CD4-positive, alpha-beta T cell (primary cell): ENCODE measurements around the gene HBE1. TPM values are rescaled to one million over a fixed set of nuclear protein-coding genes. Genes with fewer than 3 reads are reported as not detected.
"Not testable (repeated sequence)": the region's sequence is repeated elsewhere in the genome, so short reads cannot be mapped to it uniquely, and the experiment has no call there.

Experiments used
- ATAC-seq: fragments of 200-7000 bp; cut with Tn5 transposase; one replicate; pipeline ENCODE4 v1.10.0; 2022; ENCODE audit warnings: mild to moderate bottlenecking; ENCODE audit not compliant: poor library complexity
- CTCF ChIA-PET: fragments of 350-600 bp; sonication (Branson Sonifier 250); formaldehyde crosslinking; loops from one replicate; lab custom pipeline; 2021; ENCODE audit warnings: antibody characterized with exemption, inconsistent platforms; lab: Charles Lee
- POLR2A ChIA-PET: fragments of 350-600 bp; sonication (Branson Sonifier 250); formaldehyde crosslinking; loops from one replicate; lab custom pipeline; 2021; ENCODE audit warnings: antibody characterized with exemption, inconsistent platforms; lab: Charles Lee
- DNase-seq, 14 experiments: peaks; one replicate each; pipeline ENCODE4 v3.0.0-alpha.2; 2013 to 2020; ENCODE audit warnings: mixed read lengths in 2 of 14
- H3K27ac ChIP-seq, 2 donors: one replicate each; pipeline versions ENCODE4 v1.5.1 to v1.7.0; 2013; ENCODE audit warnings: low read length in 2 of 2, low read depth in 1 of 2, mild to moderate bottlenecking in 1 of 2
- H3K27me3 ChIP-seq, 2 experiments: 1 replicate in 1 of 2; 2 replicates in 1 of 2; pipeline versions ENCODE4 v1.6.1 to v1.7.0; 2013; ENCODE audit warnings: low read length in 2 of 2, control low read depth in 1 of 2, mild to moderate bottlenecking in 1 of 2, moderate library complexity in 1 of 2; ENCODE audit not compliant: insufficient read depth in 2 of 2, control insufficient read depth in 1 of 2
- H3K36me3 ChIP-seq: one replicate; pipeline ENCODE4 v1.6.1; 2013; ENCODE audit warnings: low read length, control low read depth; ENCODE audit not compliant: insufficient read depth
- H3K4me1 ChIP-seq: one replicate; pipeline ENCODE4 v1.6.1; 2013; ENCODE audit warnings: low read length, control low read depth; ENCODE audit not compliant: insufficient read depth
- H3K4me3 ChIP-seq: one replicate; pipeline ENCODE4 v1.5.1; 2013; ENCODE audit warnings: mild to moderate bottlenecking, low read length, moderate library complexity
- H3K9me3 ChIP-seq, 2 experiments: 1 replicate in 1 of 2; 2 replicates in 1 of 2; pipeline versions ENCODE4 v1.6.1 to v1.7.0; 2013; ENCODE audit warnings: low read length in 2 of 2, mild to moderate bottlenecking in 2 of 2, control low read depth in 1 of 2, moderate library complexity in 1 of 2; ENCODE audit not compliant: control insufficient read depth in 1 of 2, insufficient read depth in 1 of 2
- H3K27ac Mint-ChIP-seq: one replicate; pipeline ENCODE4 v1.8.0; 2020; ENCODE audit warnings: mixed read lengths
- H3K27me3 Mint-ChIP-seq: one replicate; pipeline ENCODE4 v1.8.0; 2021; ENCODE audit warnings: mixed read lengths
- H3K36me3 Mint-ChIP-seq: one replicate; pipeline ENCODE4 v1.8.0; 2021; ENCODE audit warnings: low read depth, mixed read lengths
- H3K4me1 Mint-ChIP-seq: one replicate; pipeline ENCODE4 v1.8.0; 2021; ENCODE audit warnings: low read depth, mixed read lengths
- H3K4me3 Mint-ChIP-seq: one replicate; pipeline ENCODE4 v1.8.0; 2020; ENCODE audit warnings: mild to moderate bottlenecking, mixed read lengths
- H3K9me3 Mint-ChIP-seq: one replicate; pipeline ENCODE4 v1.8.0; 2020; ENCODE audit warnings: mixed read lengths
- intact Hi-C, 2 experiments: fragments of 100-400 bp; cut with DNase I in 1 of 2; cut with micrococcal nuclease in 1 of 2; formaldehyde crosslinking; loops; one replicate each; pipeline versions ENCODE4 v1.15.1 to v1.9.0; 2023 to 2025; cut with DNase I, micrococcal nuclease
- total RNA-seq, 174 experiments: library from RNA in 2 of 174; stranded (reverse) in 2 of 174; gene quantifications; one replicate each; pipeline ENCODE4 v1.2.3 and lab custom pipeline; 2021 to 2026
- TF ChIP-seq, protein P1 (sequence below): fragments of 200-600 bp; IDR thresholded peaks from one replicate; pipeline ENCODE4 v1.8.0; 2022; ENCODE audit warnings: antibody characterized with exemption, mild to moderate bottlenecking

Gene HBE1
- total RNA-seq, 2 experiments from 2014 or later = not detected

DNA sequence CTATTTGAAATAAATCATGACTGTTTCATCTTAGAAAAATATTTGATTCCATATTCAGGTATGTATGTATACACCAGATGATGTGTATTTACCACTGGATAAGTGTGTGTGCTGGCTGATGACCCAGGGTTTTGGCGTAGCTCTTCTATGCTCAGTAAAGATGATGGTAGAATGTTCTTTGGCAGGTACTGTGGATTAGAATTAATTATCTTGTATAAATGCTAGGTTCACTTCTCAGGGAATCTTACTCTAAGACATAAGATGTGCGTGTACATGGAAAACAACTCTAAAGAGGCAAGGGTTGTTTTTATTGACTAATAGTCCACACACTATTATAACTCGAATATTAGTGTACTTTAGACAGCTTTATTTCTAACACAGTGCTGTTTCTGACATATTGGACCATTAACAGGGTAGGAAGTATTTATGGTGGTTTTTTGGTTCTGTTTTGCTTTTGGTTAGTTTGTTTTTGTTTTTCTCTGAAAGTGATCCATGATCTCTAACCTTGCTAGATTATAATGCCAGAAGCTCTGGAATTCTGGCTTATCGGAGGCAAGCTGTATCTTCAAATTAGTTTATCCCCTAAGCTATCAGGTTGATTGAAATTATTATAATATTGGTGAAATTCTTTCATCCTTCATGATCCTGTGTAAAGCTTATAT lies 19.1 kb downstream of the HBE1 start:
- POLR2A ChIA-PET = no interaction called here
- TF ChIP-seq, protein P1, sequence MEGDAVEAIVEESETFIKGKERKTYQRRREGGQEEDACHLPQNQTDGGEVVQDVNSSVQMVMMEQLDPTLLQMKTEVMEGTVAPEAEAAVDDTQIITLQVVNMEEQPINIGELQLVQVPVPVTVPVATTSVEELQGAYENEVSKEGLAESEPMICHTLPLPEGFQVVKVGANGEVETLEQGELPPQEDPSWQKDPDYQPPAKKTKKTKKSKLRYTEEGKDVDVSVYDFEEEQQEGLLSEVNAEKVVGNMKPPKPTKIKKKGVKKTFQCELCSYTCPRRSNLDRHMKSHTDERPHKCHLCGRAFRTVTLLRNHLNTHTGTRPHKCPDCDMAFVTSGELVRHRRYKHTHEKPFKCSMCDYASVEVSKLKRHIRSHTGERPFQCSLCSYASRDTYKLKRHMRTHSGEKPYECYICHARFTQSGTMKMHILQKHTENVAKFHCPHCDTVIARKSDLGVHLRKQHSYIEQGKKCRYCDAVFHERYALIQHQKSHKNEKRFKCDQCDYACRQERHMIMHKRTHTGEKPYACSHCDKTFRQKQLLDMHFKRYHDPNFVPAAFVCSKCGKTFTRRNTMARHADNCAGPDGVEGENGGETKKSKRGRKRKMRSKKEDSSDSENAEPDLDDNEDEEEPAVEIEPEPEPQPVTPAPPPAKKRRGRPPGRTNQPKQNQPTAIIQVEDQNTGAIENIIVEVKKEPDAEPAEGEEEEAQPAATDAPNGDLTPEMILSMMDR = no peak

DNA sequence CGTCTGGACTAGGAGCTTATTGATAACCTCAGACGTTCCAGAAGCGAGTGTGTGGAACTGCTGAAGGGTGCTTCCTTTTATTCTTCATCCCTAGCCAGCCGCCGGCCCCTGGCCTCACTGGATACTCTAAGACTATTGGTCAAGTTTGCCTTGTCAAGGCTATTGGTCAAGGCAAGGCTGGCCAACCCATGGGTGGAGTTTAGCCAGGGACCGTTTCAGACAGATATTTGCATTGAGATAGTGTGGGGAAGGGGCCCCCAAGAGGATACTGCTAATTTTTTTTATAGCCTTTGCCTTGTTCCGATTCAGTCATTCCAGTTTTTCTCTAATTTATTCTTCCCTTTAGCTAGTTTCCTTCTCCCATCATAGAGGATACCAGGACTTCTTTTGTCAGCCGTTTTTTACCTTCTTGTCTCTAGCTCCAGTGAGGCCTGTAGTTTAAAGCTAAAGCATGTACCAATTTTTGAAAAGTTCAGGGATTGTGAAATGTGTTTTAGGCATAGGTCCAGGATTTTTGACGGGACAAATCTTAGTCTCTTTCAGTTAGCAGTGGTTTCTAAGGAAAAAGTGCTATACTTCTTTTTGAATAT lies 19.8 kb downstream of the HBE1 start, which contains the start of gene HBG1:
HBG1 (minus strand) TSS at position 51 of the 590 bp plus-strand sequence. CDS start 53 bp downstream, outside the sequence.
- CTCF ChIA-PET, ATAC-seq, H3K4me3 ChIP-seq, POLR2A ChIA-PET, H3K36me3 ChIP-seq, H3K27me3 ChIP-seq, H3K4me1 Mint-ChIP-seq, H3K27me3 Mint-ChIP-seq, H3K9me3 Mint-ChIP-seq, H3K36me3 Mint-ChIP-seq, DNase-seq, H3K9me3 ChIP-seq, H3K4me3 Mint-ChIP-seq, intact Hi-C loops, H3K27ac ChIP-seq, H3K27ac Mint-ChIP-seq, H3K4me1 ChIP-seq: not testable (repeated sequence)

More for the DNA sequence above, 19.1 kb downstream of the HBE1 start:
- no peak overlapping the region for H3K4me3 Mint-ChIP-seq
- H3K36me3 Mint-ChIP-seq = no peaks in the 10 kb centered on the region
- Histone ChIP-seq H3K27me3 (peaks cover 3% of the 10 kb centered on the region in 2 experiments), H3K4me3 (no peak overlapping the region), H3K9me3 (no peaks in the 10 kb centered on the region), H3K27ac (no peak overlapping the region), H3K4me1 (no peaks in the 10 kb centered on the region), H3K36me3 (no peaks in the 10 kb centered on the region)
- intact Hi-C loops = no loop called here
- DNase-seq = no peak
- H3K27ac Mint-ChIP-seq = no peak overlapping the region
- H3K27me3 Mint-ChIP-seq = peaks cover 3% of the 10 kb centered on the region
- H3K9me3 Mint-ChIP-seq = no peaks in the 10 kb centered on the region
- CTCF ChIA-PET = no interaction called here
- ATAC-seq = no peak
- H3K4me1 Mint-ChIP-seq = no peaks in the 10 kb centered on the region

DNA sequence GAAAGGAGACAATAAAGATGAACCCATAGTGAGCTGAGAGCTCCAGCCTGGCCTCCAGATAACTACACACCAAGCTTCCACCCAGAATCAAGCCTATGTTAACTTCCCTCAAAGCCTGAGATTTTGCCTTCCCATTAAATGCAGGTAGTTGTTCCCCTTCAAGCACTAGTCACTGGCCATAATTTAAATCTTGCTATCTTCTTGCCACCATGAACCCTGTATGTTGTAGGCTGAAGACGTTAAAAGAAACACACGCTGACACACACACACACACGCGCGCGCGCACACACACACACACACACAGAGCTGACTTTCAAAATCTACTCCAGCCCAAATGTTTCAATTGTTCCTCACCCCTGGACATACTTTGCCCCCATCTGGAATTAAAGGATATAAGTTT lies 21.2 kb downstream of the HBE1 start:
- H3K36me3 ChIP-seq, H3K27me3 Mint-ChIP-seq, CTCF ChIA-PET, H3K4me1 ChIP-seq, POLR2A ChIA-PET, H3K4me1 Mint-ChIP-seq, DNase-seq, H3K36me3 Mint-ChIP-seq, intact Hi-C loops, H3K27ac Mint-ChIP-seq, H3K27me3 ChIP-seq, H3K9me3 Mint-ChIP-seq, H3K4me3 Mint-ChIP-seq, ATAC-seq, H3K9me3 ChIP-seq, H3K27ac ChIP-seq, H3K4me3 ChIP-seq: not testable (repeated sequence)

DNA sequence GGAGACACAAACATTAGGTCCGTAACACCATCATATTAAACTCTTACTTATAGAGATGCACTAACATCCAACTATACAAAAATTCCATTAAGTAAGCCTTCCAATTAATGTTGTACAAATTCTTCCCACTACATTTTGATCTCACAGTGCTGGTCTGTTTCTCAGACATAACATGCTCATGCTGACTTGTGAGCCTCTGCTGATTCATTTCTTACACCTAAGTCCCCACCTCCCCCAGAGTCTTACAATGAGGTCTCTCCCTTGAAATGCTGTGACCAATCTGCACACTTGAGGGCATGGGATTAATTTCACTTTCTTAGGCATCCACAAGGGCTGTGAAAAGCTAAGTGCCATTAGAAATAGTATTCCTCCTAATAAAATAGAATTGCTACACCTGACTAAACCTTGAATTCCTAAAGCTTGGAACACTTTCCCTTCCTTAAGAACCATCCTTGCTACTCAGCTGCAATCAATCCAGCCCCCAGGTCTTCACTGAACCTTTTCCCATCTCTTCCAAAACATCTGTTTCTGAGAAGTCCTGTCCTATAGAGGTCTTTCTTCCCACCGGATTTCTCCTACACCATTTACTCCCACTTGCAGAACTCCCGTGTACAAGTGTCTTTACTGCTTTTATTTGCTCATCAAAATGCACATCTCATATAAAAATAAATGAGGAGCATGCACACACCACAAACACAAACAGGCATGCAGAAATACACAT lies 22.1 kb downstream of the HBE1 start:
- H3K4me1 Mint-ChIP-seq = no peaks in the 10 kb centered on the region
- no peak for ATAC-seq
- Histone ChIP-seq H3K4me1 (no peaks in the 10 kb centered on the region), H3K27me3 (peaks cover 3% of the 10 kb centered on the region in 2 experiments), H3K27ac (no peak overlapping the region), H3K9me3 (no peaks in the 10 kb centered on the region), H3K36me3 (no peaks in the 10 kb centered on the region), H3K4me3 (no peak overlapping the region)
- ChIA-PET POLR2A (no interaction called here), CTCF (no interaction called here)
- no peaks in the 10 kb centered on the region for H3K36me3 Mint-ChIP-seq
- no peaks in the 10 kb centered on the region for H3K9me3 Mint-ChIP-seq
- no peak overlapping the region for H3K27ac Mint-ChIP-seq
- TF ChIP-seq, protein P1 = no peak
- no peak overlapping the region for H3K4me3 Mint-ChIP-seq
- no peaks in the 10 kb centered on the region for H3K27me3 Mint-ChIP-seq
- intact Hi-C loops = no loop called here
- DNase-seq = no peak
